Activated CD4-positive, CD25-positive, alpha-beta regulatory T cell (primary cell): ENCODE measurements around the gene NOS2.
"Not testable (repeated sequence)": the region's sequence is repeated elsewhere in the genome, so short reads cannot be mapped to it uniquely, and the experiment has no call there.

ENCODE experiments used
- DNase-seq, 4 experiments: peaks; one replicate each; lab custom pipeline; 2025; lab: John Stamatoyannopoulos, UW

NOS2 gene

GRCh38 chr17:27800522-27800921, at the start of gene NOS2:
NOS2 (minus strand) TSS chr17:27800529; CDS start chr17:27798809, 1,720 bp downstream.
- no peak for DNase-seq

- no peak for DNase-seq
Measured at GRCh38 chr17:27849474-27850185, 49.3 kb upstream of the NOS2 start.

GRCh38 chr17:27848931-27849330, 48.6 kb upstream of the NOS2 start:
- DNase-seq, result no peak

GRCh38 chr17:27846808-27847307, 46.5 kb upstream of the NOS2 start:
- not testable (repeated sequence) for DNase-seq

GRCh38 chr17:27846042-27846655, 45.8 kb upstream of the NOS2 start:
- no peak for DNase-seq

GRCh38 chr17:27845264-27846041, 45.1 kb upstream of the NOS2 start:
- DNase-seq, result no peak

GRCh38 chr17:27840688-27841087, 40.4 kb upstream of the NOS2 start:
- no peak for DNase-seq

GRCh38 chr17:27840406-27840678, 40.0 kb upstream of the NOS2 start:
- not testable (repeated sequence) for DNase-seq

- DNase-seq, result not testable (repeated sequence)
Measured at GRCh38 chr17:27839571-27840405, 39.5 kb upstream of the NOS2 start.

- DNase-seq, result not testable (repeated sequence)
Measured at GRCh38 chr17:27838607-27839006, 38.3 kb upstream of the NOS2 start.

GRCh38 chr17:27837769-27838168, 37.4 kb upstream of the NOS2 start:
- DNase-seq, result not testable (repeated sequence)

GRCh38 chr17:27836651-27837050, 36.3 kb upstream of the NOS2 start:
- DNase-seq, result no peak

GRCh38 chr17:27834571-27834970, 34.2 kb upstream of the NOS2 start:
- DNase-seq, result no peak

- DNase-seq, result no peak
Measured at GRCh38 chr17:27832831-27833230, 32.5 kb upstream of the NOS2 start.

GRCh38 chr17:27829888-27830287, 29.6 kb upstream of the NOS2 start:
- not testable (repeated sequence) for DNase-seq

GRCh38 chr17:27829143-27829711, 28.9 kb upstream of the NOS2 start:
- not testable (repeated sequence) for DNase-seq

- DNase-seq, result no peak
Measured at GRCh38 chr17:27825459-27825858, 25.1 kb upstream of the NOS2 start.

GRCh38 chr17:27824745-27825144, 24.4 kb upstream of the NOS2 start:
- DNase-seq, result no peak

GRCh38 chr17:27824176-27824715, 23.9 kb upstream of the NOS2 start:
- DNase-seq, result no peak

- not testable (repeated sequence) for DNase-seq
Measured at GRCh38 chr17:27822108-27822507, 21.8 kb upstream of the NOS2 start.

- no peak for DNase-seq
Measured at GRCh38 chr17:27821318-27821717, 21.0 kb upstream of the NOS2 start.
